HG02798 (cell line): Measurements from ENCODE around the gene CRB2.

Experiments
- ATAC-seq: cut with Tn5 transposase; IDR thresholded peaks from one replicate; pipeline ENCODE4 v1.9.1; 2021; ENCODE audit warnings: mild to moderate bottlenecking; ENCODE audit not compliant: unreplicated experiment, poor library complexity

Gene CRB2

GRCh38 chr9:123346026-123346425 is 10.0 kb upstream of the CRB2 start:
- ATAC-seq: no peak

GRCh38 chr9:123346826-123347225 is 9.2 kb upstream of the CRB2 start:
- no peak for ATAC-seq

GRCh38 chr9:123347289-123348060 is 8.5 kb upstream of the CRB2 start:
- ATAC-seq: no peak

GRCh38 chr9:123348317-123348992 is 7.5 kb upstream of the CRB2 start:
- ATAC-seq: no peak

DNA sequence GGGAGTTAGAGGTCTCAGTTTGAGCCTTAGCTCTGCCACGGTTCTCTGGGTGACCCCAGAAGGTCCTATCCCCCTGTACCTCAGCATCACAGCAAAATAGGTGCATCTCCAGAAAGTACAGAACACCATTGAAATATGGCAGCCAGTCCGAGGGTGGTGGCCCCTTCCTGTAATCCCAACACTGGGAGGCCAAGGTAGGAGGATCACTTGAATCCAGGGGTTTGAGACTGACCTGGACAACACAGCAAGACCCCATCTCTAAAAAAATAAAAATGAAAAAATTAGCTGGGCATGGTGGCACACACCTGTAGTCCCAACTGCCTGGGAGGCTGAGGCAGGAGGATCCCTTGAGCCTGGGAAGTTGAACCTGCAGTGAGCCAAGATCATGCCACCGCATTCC is 7.0 kb upstream of the CRB2 start:
- no peak for ATAC-seq

DNA sequence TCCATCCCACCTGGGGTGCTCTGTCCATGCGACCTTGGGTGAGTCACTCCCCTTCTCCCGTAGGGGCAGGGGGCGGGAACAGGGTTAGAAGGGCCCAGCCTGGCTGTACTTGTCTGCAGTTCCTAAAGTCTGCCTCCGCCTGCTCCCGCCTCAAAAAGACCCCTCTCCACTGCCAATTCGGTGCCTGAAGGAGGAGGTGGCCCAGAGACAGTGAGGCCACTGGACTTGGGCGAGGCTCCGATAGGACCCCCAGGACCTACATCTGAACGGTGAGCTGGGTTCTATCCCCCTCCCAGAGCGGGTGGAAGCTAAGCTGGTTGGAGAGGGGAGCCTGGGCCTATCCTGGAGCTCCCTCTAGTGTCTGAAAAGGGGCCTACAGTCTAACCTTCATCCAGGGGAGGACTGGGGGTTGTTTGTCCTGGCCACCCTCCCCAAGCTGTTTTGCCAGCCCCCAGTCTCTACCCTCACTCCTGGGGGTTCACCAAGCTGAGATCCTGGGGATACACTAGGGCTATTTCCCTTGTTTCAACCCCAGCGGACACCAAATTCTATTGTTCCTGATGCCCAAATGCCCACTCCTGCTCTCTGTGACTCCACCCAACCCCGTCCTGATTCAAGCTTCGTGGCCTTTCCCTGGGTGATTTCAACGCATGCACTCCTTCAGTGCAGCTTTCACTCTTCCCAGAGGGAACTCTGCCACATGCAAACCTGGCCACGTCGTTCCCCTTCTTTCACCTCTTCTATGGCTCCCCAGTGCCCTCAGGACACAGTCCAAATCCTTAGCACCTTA is 6.1 kb upstream of the CRB2 start:
- peak; percentile 55 for ATAC-seq

DNA sequence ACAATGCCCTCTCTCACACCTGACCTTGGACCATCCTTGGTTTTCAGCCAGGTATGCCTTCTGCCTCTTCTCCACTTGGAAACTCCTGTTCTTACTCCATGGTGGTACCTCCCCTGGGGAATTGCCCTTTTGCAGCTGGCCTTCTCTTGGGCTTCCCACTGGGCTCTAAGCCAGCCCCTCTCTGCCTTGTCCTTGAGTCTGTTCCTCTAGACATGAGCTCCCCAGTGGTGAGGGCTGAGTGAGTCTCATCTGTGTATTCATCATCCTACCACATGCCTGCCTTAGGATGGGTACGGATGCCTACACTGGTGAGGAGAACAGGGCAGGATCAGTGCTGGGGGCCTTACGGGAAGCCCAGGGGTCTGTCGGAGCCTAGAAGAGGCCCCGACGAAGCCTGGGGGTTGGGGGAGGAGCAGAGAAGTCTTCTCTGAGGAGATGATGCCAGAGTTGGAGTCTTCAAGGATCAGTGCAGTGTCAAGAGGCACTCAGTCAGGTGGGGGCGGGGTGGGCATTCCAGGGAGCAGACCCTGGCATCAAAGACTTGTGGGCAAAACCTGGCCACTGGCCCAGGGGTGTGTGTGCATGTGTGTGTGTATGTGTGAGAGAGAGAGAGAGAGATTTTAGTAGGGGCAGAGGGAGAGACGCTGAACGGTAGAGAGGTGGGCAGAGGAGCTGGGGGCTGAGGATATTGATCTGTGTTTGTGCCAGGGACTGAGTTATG is 5.2 kb upstream of the CRB2 start:
- ATAC-seq: no peak

DNA sequence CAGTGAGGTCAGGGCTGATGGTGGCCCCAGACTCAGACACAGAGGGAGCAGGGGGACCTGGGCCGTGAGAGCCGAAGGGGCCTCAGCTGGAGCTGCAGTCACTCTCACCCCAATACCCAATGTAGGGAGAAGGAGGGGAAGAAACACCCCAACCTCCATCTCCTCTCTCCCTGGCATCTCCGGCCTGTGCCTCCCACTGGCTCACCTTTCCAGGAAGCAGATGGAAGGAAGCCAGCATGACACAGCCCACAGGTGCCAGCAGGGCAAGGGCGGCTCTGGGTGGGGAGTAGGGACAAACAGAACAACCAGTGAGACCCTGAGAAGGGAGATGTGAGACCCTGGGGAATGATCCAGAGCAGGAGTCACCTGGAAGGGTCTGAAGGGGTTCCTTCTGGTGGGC is 3.0 kb upstream of the CRB2 start:
- no peak for ATAC-seq

GRCh38 chr9:123353984-123354591 is 1.9 kb upstream of the CRB2 start:
- ATAC-seq: peak; percentile 69

- no peak for ATAC-seq
Observed at GRCh38 chr9:123354806-123355508, 1.0 kb upstream of the CRB2 start.

DNA sequence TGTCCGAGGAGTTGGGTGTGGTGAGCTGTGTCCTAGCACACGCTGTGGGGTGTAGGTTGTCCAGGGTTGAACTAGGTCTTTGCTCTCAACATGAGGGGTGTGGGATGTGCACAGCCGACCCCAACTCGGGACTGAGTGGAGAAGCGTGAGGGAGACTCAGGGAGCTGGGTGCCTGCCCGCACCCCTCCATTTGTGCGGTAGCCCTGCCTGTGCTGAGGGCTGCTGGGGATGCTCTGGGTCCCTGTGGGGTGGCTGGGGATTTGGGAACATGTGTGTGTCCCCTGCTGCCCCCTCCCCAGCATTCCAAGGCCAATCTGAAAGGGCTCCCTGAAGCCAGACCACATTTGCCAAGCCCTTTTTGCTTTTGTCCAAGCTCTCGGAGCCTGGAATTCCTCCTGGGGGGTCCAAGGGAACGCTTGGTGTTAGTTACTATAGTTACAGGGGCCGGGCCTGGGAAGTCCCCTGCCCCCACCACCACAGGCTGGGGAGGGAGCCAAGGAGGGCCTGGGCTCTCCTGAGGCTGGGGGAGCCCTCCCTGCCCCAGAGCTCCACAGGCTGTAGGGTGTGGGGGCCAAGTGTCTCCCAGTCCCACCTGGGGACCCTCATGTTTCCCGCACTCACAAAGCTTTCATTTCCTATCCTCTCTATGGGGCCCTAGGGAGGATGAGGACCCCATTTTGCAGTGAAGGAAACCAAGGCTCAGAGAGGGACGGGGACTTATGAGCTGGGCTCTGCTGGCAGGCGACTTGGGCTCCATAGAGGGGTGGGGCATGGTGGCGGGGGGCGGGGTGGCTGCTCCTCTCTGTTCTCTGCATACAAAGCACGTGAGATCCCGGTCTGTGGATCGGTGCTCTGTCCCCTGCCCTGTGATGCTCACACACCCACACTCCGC is 1.1 kb downstream of the CRB2 start:
- ATAC-seq: no peak

GRCh38 chr9:123357743-123358059 is 1.7 kb downstream of the CRB2 start:
- no peak for ATAC-seq

DNA sequence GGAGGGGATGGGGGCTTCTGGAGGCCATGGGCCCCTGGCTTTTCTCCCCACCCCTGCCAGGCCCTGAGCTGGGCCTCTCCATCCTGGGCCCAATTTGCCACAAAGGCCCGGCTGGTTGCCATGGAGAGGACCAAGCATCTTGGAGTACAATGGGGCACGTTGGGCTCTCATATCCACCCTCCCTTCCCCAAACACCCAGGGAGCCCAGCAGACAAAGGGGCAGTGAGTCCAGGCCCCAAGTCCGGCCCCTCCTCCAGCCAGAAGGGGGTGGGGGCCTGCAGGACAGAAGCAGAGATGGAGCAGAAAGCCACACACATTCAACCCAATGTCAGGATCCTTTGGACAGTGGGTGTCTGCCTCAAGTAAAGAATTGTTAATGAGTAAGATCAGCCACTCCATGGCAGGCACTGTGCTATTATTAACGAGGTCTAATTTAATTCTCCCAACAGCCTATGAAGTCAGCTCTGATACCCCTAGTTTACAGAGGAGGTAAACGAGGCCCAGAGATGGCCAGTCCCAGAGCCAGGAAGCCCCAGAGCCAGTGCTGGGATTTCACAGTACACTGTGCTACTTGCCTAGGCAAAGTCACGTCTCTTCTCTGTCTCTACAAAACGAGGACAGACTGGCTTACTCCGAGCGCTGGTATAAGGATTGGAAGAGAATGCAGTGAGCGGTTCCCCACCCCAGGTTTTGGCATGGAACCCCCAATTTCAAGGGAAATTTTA is 2.3 kb downstream of the CRB2 start:
- no peak for ATAC-seq

GRCh38 chr9:123359106-123359505 is 3.1 kb downstream of the CRB2 start:
- no peak for ATAC-seq

DNA sequence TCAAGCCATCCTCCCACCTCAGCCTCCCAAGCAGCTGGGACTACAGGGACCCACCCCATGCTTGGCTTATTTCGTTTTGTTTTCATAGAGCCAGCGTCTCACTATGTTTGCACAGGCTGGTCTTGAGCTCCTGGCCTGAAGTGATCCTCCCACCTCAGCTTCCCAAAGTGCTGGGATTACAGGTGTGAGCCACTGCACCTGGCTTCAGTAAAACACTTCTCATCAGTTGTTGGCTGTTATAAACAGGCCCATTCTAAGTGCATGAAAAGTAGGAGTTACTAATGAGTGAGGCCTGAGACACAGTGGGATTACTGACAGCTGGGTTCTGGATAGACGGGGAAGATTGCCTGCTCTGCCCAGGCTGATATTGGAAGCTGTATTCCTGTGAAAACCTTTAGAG is 3.5 kb downstream of the CRB2 start:
- no peak for ATAC-seq

- no peak for ATAC-seq
Observed at GRCh38 chr9:123360161-123361085, 4.4 kb downstream of the CRB2 start.

DNA sequence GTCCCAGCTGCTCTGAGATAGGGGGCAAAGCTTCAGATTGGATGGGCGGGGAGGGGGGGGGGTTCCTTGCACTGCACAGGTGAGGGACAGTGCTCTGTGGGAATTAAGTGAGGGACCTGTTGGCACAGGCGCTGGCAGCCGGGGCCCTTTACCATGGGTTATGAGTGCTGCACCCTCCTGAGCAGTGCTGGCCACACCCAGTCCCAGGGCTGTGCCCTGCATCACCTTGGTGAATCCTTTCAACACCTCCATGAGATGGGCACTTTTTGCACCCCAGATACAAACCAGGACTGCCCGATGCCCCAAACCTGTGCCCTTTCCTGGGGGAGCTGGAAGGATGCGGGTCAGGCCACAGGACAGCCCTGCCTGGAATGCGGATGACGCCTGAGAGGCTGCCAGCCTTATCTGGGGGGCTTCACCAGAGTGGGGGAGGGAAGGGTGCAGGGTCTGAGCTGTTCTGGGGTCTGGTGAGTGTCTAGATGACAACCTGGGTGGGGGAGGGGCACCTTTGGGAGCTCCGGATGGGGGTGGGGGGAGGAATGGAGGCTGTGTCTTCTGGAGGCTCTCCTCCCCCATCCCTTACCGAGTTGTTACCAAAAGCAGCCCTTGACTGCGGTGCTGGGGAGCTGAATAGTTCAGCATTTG is 5.2 kb downstream of the CRB2 start:
- ATAC-seq: no peak
